HepG2 (cell line): Measurements from ENCODE around the gene CCDC9B. TPM values are rescaled to one million over a fixed set of nuclear protein-coding genes. Genes with fewer than 3 reads are reported as not detected.

ENCODE experiments used
- ATAC-seq: fragments of 200-7000 bp; cut with Tn5 transposase; 3 replicates; pipeline ENCODE4 v1.9.1; 2020; ENCODE audit warnings: mild to moderate bottlenecking, moderate library complexity
- BruUV-seq: library from RNA; stranded (reverse); fragments of 400-500 nt; replicated peaks from 2 replicates; lab custom pipeline; 2021; lab: Mats Ljungman, UMichigan
- CTCF ChIA-PET: fragments of 300-600 bp; formaldehyde crosslinking; extraction: SDS; loops from one replicate; lab custom pipeline; 2021; ENCODE audit warnings: low total read pairs, inconsistent platforms, low intra/inter-chr PET ratio; lab: Yijun Ruan, JAX
- POLR2A ChIA-PET: fragments of 350-600 bp; sonication (Branson Sonifier 250); formaldehyde crosslinking; loops from one replicate; lab custom pipeline; 2020; ENCODE audit warnings: antibody characterized with exemption, inconsistent platforms; lab: Yijun Ruan, JAX
- DNase-seq: peaks from one replicate; pipeline ENCODE4 v3.0.0-alpha.2; 2015; ENCODE audit warnings: low spot score
- FAIRE-seq: peaks from 3 replicates; lab custom pipeline; 2011; peaks lifted over from hg19 to GRCh38; lab: Jason Lieb, UNC
- H2AFZ ChIP-seq: one replicate; pipeline ENCODE4 v1.6.1; 2011; ENCODE audit warnings: low read length, inconsistent platforms
- H3K27ac ChIP-seq: fragments of 300-600 bp; 3 replicates; pipeline ENCODE4 v1.8.0; 2011; ENCODE audit warnings: mixed run types, mild to moderate bottlenecking, mixed read lengths, low read length, inconsistent platforms; ENCODE audit not compliant: insufficient read depth; ENCODE audit errors: extremely low read length
- H3K27me3 ChIP-seq, 2 experiments: fragments of 200-600 bp in 1 of 2; 2 replicates in 1 of 2; 3 replicates in 1 of 2; pipeline versions ENCODE4 v1.6.0 to v1.8.0; 2011; ENCODE audit warnings: low read length in 2 of 2, mild to moderate bottlenecking in 2 of 2, moderate library complexity in 2 of 2, inconsistent platforms in 1 of 2; ENCODE audit not compliant: insufficient read depth in 2 of 2, control insufficient read depth in 1 of 2
- H3K36me3 ChIP-seq, 2 experiments: fragments of 200-600 bp in 1 of 2; replicated peaks in 1 of 2; 2 replicates in 1 of 2; 3 replicates in 1 of 2; pipeline versions ENCODE4 v1.5.1 to v1.8.0; 2011; ENCODE audit warnings: low read length in 2 of 2, inconsistent platforms in 1 of 2; ENCODE audit not compliant: insufficient read depth in 2 of 2, control insufficient read depth in 1 of 2
- H3K4me1 ChIP-seq: 2 replicates; pipeline ENCODE4 v1.5.1; 2012; ENCODE audit warnings: low read length, inconsistent platforms; ENCODE audit not compliant: insufficient read depth
- H3K4me2 ChIP-seq: 2 replicates; pipeline ENCODE4 v1.6.0; 2011; ENCODE audit warnings: low read depth, low read length, inconsistent platforms
- H3K4me3 ChIP-seq, 3 experiments: fragments of 200-600 bp in 1 of 3; sonication (generic), shearing (Covaris generic) in 1 of 3; replicated peaks in 1 of 3; 2 replicates each; pipeline ENCODE4 v1.5.1; 2011 to 2016; ENCODE audit warnings: low read length in 3 of 3, inconsistent platforms in 2 of 3, low read depth in 2 of 3, mild to moderate bottlenecking in 2 of 3, control low read depth in 1 of 3, mixed read lengths in 1 of 3; ENCODE audit not compliant: insufficient read depth in 1 of 3
- H3K79me2 ChIP-seq: one replicate; pipeline ENCODE4 v1.6.1; 2011; ENCODE audit warnings: low read length, inconsistent platforms; ENCODE audit not compliant: insufficient read depth
- H3K9ac ChIP-seq: 2 replicates; pipeline ENCODE4 v1.6.0; 2011; ENCODE audit warnings: mild to moderate bottlenecking, low read depth, low read length, inconsistent platforms; ENCODE audit not compliant: insufficient read depth
- H3K9me3 ChIP-seq: 2 replicates; pipeline ENCODE4 v1.5.1; 2012; ENCODE audit warnings: mild to moderate bottlenecking, low read length
- H4K20me1 ChIP-seq: 2 replicates; pipeline ENCODE4 v1.6.0; 2011; ENCODE audit warnings: inconsistent platforms, mild to moderate bottlenecking, low read length, moderate library complexity; ENCODE audit not compliant: insufficient read depth
- AHDC1 ChIP-seq: sonication (generic); formaldehyde crosslinking; IDR thresholded peaks from 2 replicates; pipeline ENCODE4 v1.5.1; 2020; ENCODE audit warnings: mild to moderate bottlenecking, missing genetic modification reagents, borderline replicate concordance
- FOXA3 ChIP-seq: IDR thresholded peaks from 2 replicates; pipeline ENCODE4 v1.6.1; 2016; ENCODE audit warnings: missing genetic modification reagents, missing compliant biosample characterization
- KAT7 ChIP-seq: IDR thresholded peaks from 2 replicates; pipeline ENCODE4 v1.6.1; 2018; ENCODE audit warnings: borderline replicate concordance, missing compliant biosample characterization
- KDM1A ChIP-seq: IDR thresholded peaks from 2 replicates; pipeline ENCODE4 v1.6.1; 2016; ENCODE audit warnings: missing compliant biosample characterization
- MBNL3 ChIP-seq: fragments of 250-450 bp; sonication (Bioruptor Pico); conservative IDR thresholded peaks from 2 replicates; pipeline ENCODE4 v1.8.0; 2022; ENCODE audit warnings: mild to moderate bottlenecking, inconsistent platforms
- RAD21 ChIP-seq: fragments of 450-650 bp; formaldehyde crosslinking; IDR thresholded peaks from 2 replicates; pipeline ENCODE4 v1.5.0; 2020; ENCODE audit warnings: mild to moderate bottlenecking
- RBFOX2 ChIP-seq: fragments of 200-400 bp; formaldehyde crosslinking; IDR thresholded peaks from 2 replicates; pipeline ENCODE4 v1.6.1; 2017; ENCODE audit warnings: low read depth, mild to moderate bottlenecking, low read length
- RELA ChIP-seq: sonication (generic); formaldehyde crosslinking; IDR thresholded peaks from 2 replicates; pipeline ENCODE4 v1.4.0; 2020; ENCODE audit warnings: missing genetic modification reagents
- RNF2 ChIP-seq: fragments of 450-650 bp; conservative IDR thresholded peaks from 2 replicates; pipeline ENCODE4 v1.6.1; 2016; ENCODE audit warnings: low read depth
- RORA ChIP-seq: sonication (generic); formaldehyde crosslinking; IDR thresholded peaks from 2 replicates; pipeline ENCODE4 v1.5.0; 2020; ENCODE audit warnings: mild to moderate bottlenecking, missing genetic modification reagents, moderate library complexity
- SNAPC5 ChIP-seq: sonication (generic); formaldehyde crosslinking; IDR thresholded peaks from 2 replicates; pipeline ENCODE4 v1.8.1; 2023; ENCODE audit warnings: mild to moderate bottlenecking, missing genetic modification reagents, borderline replicate concordance
- SP5 ChIP-seq: IDR thresholded peaks from 2 replicates; pipeline ENCODE4 v1.6.1; 2016; ENCODE audit warnings: low read depth, borderline replicate concordance
- THAP9 ChIP-seq: sonication (generic); formaldehyde crosslinking; IDR thresholded peaks from 2 replicates; pipeline ENCODE4; 2020; ENCODE audit warnings: missing genetic modification reagents, mild to moderate bottlenecking, borderline replicate concordance
- ZSCAN25 ChIP-seq: sonication (generic); formaldehyde crosslinking; IDR thresholded peaks from 2 replicates; pipeline ENCODE4 v1.8.0; 2022; ENCODE audit warnings: mild to moderate bottlenecking, missing genetic modification reagents
- WGBS: methylation state at CpG from one replicate; pipeline ENCODE4 v1.1.6; 2017; ENCODE audit warnings: low lambda C conversion rate; 5-methylcytosine and 5-hydroxymethylcytosine counted together
- in situ Hi-C: cut with HindIII; loops from 2 replicates; pipeline ENCODE4 v1.10.0; 2017; ENCODE audit warnings: low pct_unique_long_range_greater_than_20kb; ENCODE audit not compliant: extremely low pct_ligation_motif_present
- intact Hi-C: fragments of 100-400 bp; cut with micrococcal nuclease; formaldehyde crosslinking; loops from one replicate; pipeline ENCODE4 v1.10.0; 2022; ENCODE audit not compliant: unreplicated experiment
- polyA plus RNA-seq, 8 experiments: library from polyadenylated mRNA; depleted of rRNA in 3 of 8; stranded (reverse) in 7 of 8; unstranded in 1 of 8; fragments of >200 nt; fragmentation: Illumina TruSeq in 4 of 8; extraction: Trizol in 4 of 8; gene quantifications; 2 replicates each; pipeline versions ENCODE4 v1.2.1 to v1.2.3, GENCODE V29; 2011 to 2016; ENCODE audit warnings: low read depth in 4 of 8, missing spikeins in 1 of 8, mixed read lengths in 1 of 8; ENCODE audit not compliant: insufficient read depth in 1 of 8
- total RNA-seq, 5 experiments: library from RNA; depleted of rRNA; stranded (reverse); fragments of >200 nt; fragmentation: Illumina TruSeq; extraction: Trizol; gene quantifications; 2 replicates each; pipeline ENCODE4 v1.2.3, GENCODE V29; 2016; ENCODE audit warnings: low read depth in 1 of 5

The CCDC9B gene
- total and polyA plus RNA-seq, 2 of the 13 experiments (the other 11 are each of a cell fraction or from before 2014, with no cell fraction given): 0.98 to 1.6 TPM

GRCh38 chr15:40334941-40335795, 5.6 kb downstream of the CCDC9B start:
- no peaks in the 10 kb centered on the region for H3K79me2 ChIP-seq
- no peaks in the 10 kb centered on the region for H3K27me3 ChIP-seq
- FAIRE-seq (no peak), ATAC-seq (no peak), DNase-seq (no peak)
- no peak overlapping the region for H3K4me2 ChIP-seq
- whole genome bisulfite sequencing: 88% methylated on average over 11 of the region's 26 CpGs
- in situ Hi-C loops (no loop called here), intact Hi-C loops (no loop called here)
- H3K36me3 ChIP-seq: no peaks in the 10 kb centered on the region; a peak in 1 of 5 replicates
- no peak overlapping the region for H3K9ac ChIP-seq
- peaks cover 4% of the 10 kb centered on the region; the same call in 1 of the 2 replicates for H4K20me1 ChIP-seq
- peaks cover 33% of the 10 kb centered on the region for H3K4me1 ChIP-seq
- CTCF ChIA-PET: no interaction called here
- H3K27ac ChIP-seq: no peak overlapping the region
- no peak overlapping the region for H2AFZ ChIP-seq
- no peak overlapping the region for H3K4me3 ChIP-seq
- H3K9me3 ChIP-seq: no peaks in the 10 kb centered on the region
- BruUV-seq: no TSS peak
- POLR2A ChIA-PET: interaction anchor here (1.3 kb wide), 1 partner anchor 10 kb away, joined by 3 read pairs; no protein-coding TSS in a partner anchor
- TF ChIP-seq KAT7 (CRISPR knock-in tag): no peak
- no peak for TF ChIP-seq ZSCAN25 (CRISPR knock-in tag)
- no peak for TF ChIP-seq RNF2
- TF ChIP-seq KDM1A: no peak
- TF ChIP-seq THAP9 (CRISPR knock-in tag): no peak
- TF ChIP-seq RELA: no peak
- TF ChIP-seq RAD21 (CRISPR knock-in tag): no peak
- no peak for TF ChIP-seq AHDC1 (CRISPR knock-in tag)
- no peak for TF ChIP-seq SNAPC5 (CRISPR knock-in tag)
- TF ChIP-seq SP5 (CRISPR knock-in tag): no peak
- TF ChIP-seq FOXA3 (CRISPR knock-in tag): no peak
- TF ChIP-seq MBNL3 (CRISPR knock-in tag): no peak
- TF ChIP-seq RBFOX2: no peak
- no peak for TF ChIP-seq RORA (CRISPR knock-in tag)
